ENCODE results near the gene SDC4. TPM values are rescaled to one million over a fixed set of nuclear protein-coding genes. Genes with fewer than 3 reads are reported as not detected.

SDC4 gene
- total RNA-seq, 2 donors from 2014 or later, result 62.0 to 97.6 TPM

DNA sequence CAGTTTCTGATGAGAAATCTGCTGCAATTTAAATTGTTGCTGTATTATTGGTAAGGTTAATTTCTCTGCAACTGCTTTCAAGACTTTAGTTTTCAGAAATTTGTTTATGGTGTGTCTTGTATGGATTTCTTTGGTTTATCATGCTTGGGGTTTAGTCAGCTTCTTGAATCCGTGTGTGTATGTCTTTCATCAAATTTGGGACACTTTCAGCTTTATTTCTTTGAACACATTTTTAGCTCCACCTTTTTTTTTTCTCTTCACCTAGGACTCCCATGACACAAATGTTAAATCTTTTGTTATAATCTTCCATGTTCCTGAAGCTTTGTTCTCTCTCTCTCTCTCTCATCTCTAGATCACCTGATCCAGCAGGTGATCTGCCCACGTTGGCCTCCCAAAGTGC, 43.3 kb upstream of the SDC4 start:
- DNase-seq (no peak), ATAC-seq (no peak)
- Histone ChIP-seq H3K36me3 (replicated peaks in 1 of 2; ENCODE audit: insufficient read depth in 1 of 2, low read depth in 2 of 2) (no peaks in the 10 kb centered on the region), H3K9me3 (no peaks in the 10 kb centered on the region), H3K27me3 (no peaks in the 10 kb centered on the region), H3K27ac (no peak overlapping the region), H3K4me3 (no peak overlapping the region), H3K4me1 (no peaks in the 10 kb centered on the region)
- no peak for TF ChIP-seq POLR2A (IDR thresholded peaks at IDR 0.05)
- TF ChIP-seq CTCF (IDR thresholded peaks at IDR 0.05), result no peak
- 69 to 81% methylated on average over 2 of the region's 2 CpGs for WGBS, 2 donors
- intact Hi-C loops (cut with DNase I), result no loop called here

- Histone ChIP-seq H3K36me3 (replicated peaks in 1 of 2; ENCODE audit: insufficient read depth in 1 of 2, low read depth in 2 of 2) (no peaks in the 10 kb centered on the region), H3K9me3 (no peaks in the 10 kb centered on the region), H3K27me3 (no peaks in the 10 kb centered on the region), H3K4me1 (no peaks in the 10 kb centered on the region), H3K4me3 (no peak overlapping the region), H3K27ac (no peak overlapping the region)
- DNase-seq, result no peak
- intact Hi-C loops (cut with DNase I), result no loop called here
- TF ChIP-seq CTCF (IDR thresholded peaks at IDR 0.05) (no peak), POLR2A (IDR thresholded peaks at IDR 0.05) (no peak)
- no peak for ATAC-seq
- 84 to 89% methylated on average over 2 of the region's 2 CpGs for WGBS, 2 donors
Measured at GRCh38 chr20:45390931-45391330, 42.7 kb upstream of the SDC4 start.

- H3K9me3 ChIP-seq, result no peaks in the 10 kb centered on the region
Measured at GRCh38 chr20:45387274-45387673, 39.0 kb upstream of the SDC4 start.

DNA sequence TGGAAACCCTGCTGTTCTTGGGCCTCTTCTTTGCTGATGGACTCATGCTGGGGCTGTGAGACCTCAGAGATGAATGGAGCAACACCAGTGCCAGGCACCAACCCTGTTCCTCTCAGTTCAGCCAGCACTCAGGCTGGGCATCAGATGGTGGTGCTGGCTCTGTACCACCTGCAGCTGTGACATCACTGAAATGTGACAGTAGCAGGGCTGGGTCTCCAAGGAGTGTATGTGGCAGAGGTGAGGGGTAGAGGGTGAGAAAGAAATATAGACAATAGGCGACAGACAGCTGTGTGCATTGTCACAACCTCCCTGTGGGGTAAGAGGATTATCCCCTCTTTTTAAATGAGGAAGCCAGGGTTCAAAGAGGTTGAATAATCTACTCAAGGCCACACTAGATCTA, 30.0 kb upstream of the SDC4 start, which contains the start of gene TP53TG5:
TSS of gene TP53TG5 (minus strand) at position 135 of the 400 bp plus-strand sequence. CDS start at position 46, 89 bp downstream.
- Histone ChIP-seq H3K27me3 (no peaks in the 10 kb centered on the region), H3K36me3 (replicated peaks in 1 of 2; ENCODE audit: insufficient read depth in 1 of 2, low read depth in 2 of 2) (no peaks in the 10 kb centered on the region), H3K4me1 (peaks cover 10% of the 10 kb centered on the region), H3K27ac (no peak within 1 kb of the TSS), H3K4me3 (no peak within 1 kb of the TSS), H3K9me3 (no peaks in the 10 kb centered on the region)
- intact Hi-C loops (cut with DNase I), result loop anchor here (5.0 kb wide), 1 partner anchor 44 kb away; no protein-coding TSS in a partner anchor
- no peak for ATAC-seq
- 82 to 100% methylated on average over 1 of the region's 1 CpG for WGBS, 2 donors
- no peak for DNase-seq
- no peak for TF ChIP-seq CTCF (IDR thresholded peaks at IDR 0.05)
- no peak for TF ChIP-seq POLR2A (IDR thresholded peaks at IDR 0.05)

More at GRCh38 chr20:45387274-45387673, 39.0 kb upstream of the SDC4 start:
- Histone ChIP-seq H3K36me3 (replicated peaks in 1 of 2; ENCODE audit: insufficient read depth in 1 of 2, low read depth in 2 of 2) (no peaks in the 10 kb centered on the region), H3K4me1 (no peaks in the 10 kb centered on the region), H3K27me3 (no peaks in the 10 kb centered on the region), H3K4me3 (no peak overlapping the region), H3K27ac (no peak overlapping the region)
- DNase-seq, result no peak
- intact Hi-C loops (cut with DNase I), result no loop called here
- no peak for ATAC-seq
- WGBS, 2 donors, result 94 to 96% methylated on average over 1 of the region's 1 CpG
- no peak for TF ChIP-seq CTCF (IDR thresholded peaks at IDR 0.05)
- TF ChIP-seq POLR2A (IDR thresholded peaks at IDR 0.05), result no peak

GRCh38 chr20:45377269-45377668, 29.0 kb upstream of the SDC4 start:
- 79 to 83% methylated on average over 11 of the region's 11 CpGs for WGBS, 2 donors
- intact Hi-C loops (cut with DNase I), result loop anchor here (5.0 kb wide), 1 partner anchor 45 kb away; no protein-coding TSS in a partner anchor
- no peak for ATAC-seq

More at GRCh38 chr20:45377269-45377668, 29.0 kb upstream of the SDC4 start:
- Histone ChIP-seq H3K4me1 (peaks cover 14% of the 10 kb centered on the region), H3K4me3 (no peak overlapping the region), H3K27me3 (no peaks in the 10 kb centered on the region), H3K36me3 (replicated peaks in 1 of 2; ENCODE audit: insufficient read depth in 1 of 2, low read depth in 2 of 2) (no peaks in the 10 kb centered on the region), H3K27ac (no peak overlapping the region), H3K9me3 (no peaks in the 10 kb centered on the region)
- TF ChIP-seq POLR2A (IDR thresholded peaks at IDR 0.05) (no peak), CTCF (IDR thresholded peaks at IDR 0.05) (no peak)
- DNase-seq, result no peak
